ENCODE data around the gene FAM43A. TPM values are rescaled to one million over a fixed set of nuclear protein-coding genes. Genes with fewer than 3 reads are reported as not detected.

FAM43A gene
- total RNA-seq, 4 donors from 2014 or later = 2.7 to 4.8 (median 4.3) TPM

- no peak for DNase-seq
- ATAC-seq = no peak
- Histone ChIP-seq H3K9me3 (no peaks in the 10 kb centered on the region), H3K4me1 (peaks cover 24 to 26% of the 10 kb centered on the region in 2 donors), H3K27ac (peak overlapping the region in 1 of 4 donors; percentile 9), H3K4me3 (no peak overlapping the region), H3K36me3 (no peaks in the 10 kb centered on the region), H3K27me3 (no peaks in the 10 kb centered on the region)
- TF ChIP-seq CTCF (IDR thresholded peaks at IDR 0.05 in 4 of 5, conservative IDR thresholded peaks at IDR 0.05 in 1 of 5) (no peak), POLR2A (IDR thresholded peaks at IDR 0.05) (no peak)
- in situ Hi-C loops (cut with MboI; ENCODE audit: low sequenced_read_pairs in 4 of 4) = loop anchor here (5.0 to 25.0 kb wide), 5 partner anchors 432 to 862 kb away; partner anchors contain the start of gene PPP1R2 (in 2 of the 4)
- intact Hi-C loops (cut with DNase I; ENCODE audit: low total_unique reads) = loop anchor here (2.0 kb wide), 1 partner anchor 431 kb away; no protein-coding TSS in a partner anchor
These were observed 10.0 kb upstream of the FAM43A start for GRCh38 chr3:194675680-194676079.

GRCh38 chr3:194676471-194676870, 9.2 kb upstream of the FAM43A start:
- no peak overlapping the region for H3K4me3 ChIP-seq
- peaks cover 16 to 18% of the 10 kb centered on the region in 2 donors for H3K4me1 ChIP-seq
- no peaks in the 10 kb centered on the region for H3K27me3 ChIP-seq
- H3K9me3 ChIP-seq = no peaks in the 10 kb centered on the region
- DNase-seq (no peak), ATAC-seq (no peak)
- H3K27ac ChIP-seq = no peak overlapping the region
- intact Hi-C loops (cut with DNase I; ENCODE audit: low total_unique reads) (no loop called here), in situ Hi-C loops (cut with MboI; ENCODE audit: low sequenced_read_pairs in 4 of 4) (loop anchor here (5.0 to 25.0 kb wide), 5 partner anchors 431 to 861 kb away; partner anchors contain the start of gene PPP1R2 (in 2 of the 4))
- TF ChIP-seq POLR2A (IDR thresholded peaks at IDR 0.05) = no peak
- TF ChIP-seq CTCF (IDR thresholded peaks at IDR 0.05 in 4 of 5, conservative IDR thresholded peaks at IDR 0.05 in 1 of 5) = no peak
- no peaks in the 10 kb centered on the region for H3K36me3 ChIP-seq

- no peak for DNase-seq
- no peak overlapping the region for H3K4me3 ChIP-seq
- H3K9me3 ChIP-seq = no peaks in the 10 kb centered on the region
- no peaks in the 10 kb centered on the region for H3K36me3 ChIP-seq
- no peaks in the 10 kb centered on the region for H3K27me3 ChIP-seq
- in situ Hi-C loops (cut with MboI; ENCODE audit: low sequenced_read_pairs in 4 of 4) (loop anchor here (5.0 to 25.0 kb wide), 7 partner anchors 174 to 856 kb away; partner anchors contain the start of gene PPP1R2 (in 2 of the 4)), intact Hi-C loops (cut with DNase I; ENCODE audit: low total_unique reads) (loop anchor here (5.0 to 10.0 kb wide), 3 partner anchors 274 to 764 kb away; partner anchors contain the start of gene ACAP2)
- no peak overlapping the region for H3K27ac ChIP-seq
- peaks cover 11 to 16% of the 10 kb centered on the region in 2 donors for H3K4me1 ChIP-seq
- TF ChIP-seq CTCF (IDR thresholded peaks at IDR 0.05 in 4 of 5, conservative IDR thresholded peaks at IDR 0.05 in 1 of 5) (no peak), POLR2A (IDR thresholded peaks at IDR 0.05) (no peak)
- no peak for ATAC-seq
These were observed 4.6 kb upstream of the FAM43A start for GRCh38 chr3:194680888-194681615.

- H3K36me3 ChIP-seq = no peaks in the 10 kb centered on the region
- peaks cover 21 to 25% of the 10 kb centered on the region in 2 donors for H3K4me1 ChIP-seq
- intact Hi-C loops (cut with DNase I; ENCODE audit: low total_unique reads) (loop anchor here (1.0 to 10.0 kb wide), 4 partner anchors 273 to 763 kb away; partner anchors contain the start of gene ACAP2), in situ Hi-C loops (cut with MboI; ENCODE audit: low sequenced_read_pairs in 4 of 4) (loop anchor here (5.0 to 25.0 kb wide), 7 partner anchors 173 to 855 kb away; partner anchors contain the start of gene PPP1R2 (in 2 of the 4))
- no peak for DNase-seq
- peak overlapping the region in 2 of 4 donors; percentile 45 to 65 for H3K27ac ChIP-seq
- ATAC-seq = no peak
- H3K9me3 ChIP-seq = no peaks in the 10 kb centered on the region
- no peaks in the 10 kb centered on the region for H3K27me3 ChIP-seq
- no peak for TF ChIP-seq POLR2A (IDR thresholded peaks at IDR 0.05)
- TF ChIP-seq CTCF (IDR thresholded peaks at IDR 0.05 in 4 of 5, conservative IDR thresholded peaks at IDR 0.05 in 1 of 5) = no peak
- H3K4me3 ChIP-seq = no peak overlapping the region
These were observed 3.4 kb upstream of the FAM43A start for GRCh38 chr3:194682189-194682693.
